SIG-M5 treated with dmso at 0.1 percent for 504 hours (cell line): ENCODE measurements around the gene PPP1CA.
"Not testable (repeated sequence)": the region's sequence is repeated elsewhere in the genome, so short reads cannot be mapped to it uniquely, and the experiment has no call there.

ENCODE experiments used
- DNase-seq: peaks from one replicate; lab custom pipeline; 2025; ENCODE audit not compliant: unreplicated experiment; lab: John Stamatoyannopoulos, UW

The PPP1CA gene

GRCh38 chr11:67404515-67405195 is 3.0 kb upstream of the PPP1CA start:
- DNase-seq = no peak

- not testable (repeated sequence) for DNase-seq
Observed at GRCh38 chr11:67403085-67403484, 1.4 kb upstream of the PPP1CA start.

DNA sequence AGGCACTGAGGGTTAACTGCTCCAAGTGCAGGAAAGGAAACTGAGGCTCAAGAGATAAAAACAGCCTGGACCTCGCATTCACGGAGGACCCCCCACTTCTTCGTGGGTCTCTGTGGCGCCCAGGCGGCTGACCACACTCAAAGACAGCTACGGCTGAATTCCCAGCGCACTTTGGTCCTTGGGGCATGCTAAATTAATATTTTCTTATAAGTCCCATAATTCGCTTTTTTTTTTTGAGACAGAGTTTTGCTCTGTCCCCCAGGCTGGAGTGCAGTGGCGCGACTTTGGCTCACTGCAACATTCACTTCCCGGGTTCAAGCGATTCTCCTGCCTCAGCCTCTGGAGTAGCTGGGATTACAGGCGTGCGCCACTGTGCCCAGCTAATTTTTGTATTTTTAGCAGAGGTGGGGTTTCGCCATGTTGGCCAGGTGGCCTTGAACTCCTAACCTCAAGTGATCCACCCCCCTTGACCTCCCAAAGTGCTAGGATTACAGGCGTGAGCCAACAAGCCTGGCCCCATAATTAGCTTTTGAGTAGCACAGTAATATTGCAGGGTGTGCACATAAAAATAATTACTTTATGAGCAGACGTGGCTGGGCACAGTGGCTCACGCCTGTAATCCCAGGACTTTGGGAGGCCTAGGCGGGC is 658 bp upstream of the PPP1CA start:
- DNase-seq = not testable (repeated sequence)

- DNase-seq = no peak
Observed at GRCh38 chr11:67400942-67401494, 640 bp downstream of the PPP1CA start.

GRCh38 chr11:67400251-67400941 is 1.3 kb downstream of the PPP1CA start:
- DNase-seq = no peak

GRCh38 chr11:67398661-67399563 is 2.7 kb downstream of the PPP1CA start:
- no peak for DNase-seq

- DNase-seq = no peak
Observed at GRCh38 chr11:67397986-67398660, 3.5 kb downstream of the PPP1CA start.

GRCh38 chr11:67397536-67397935 is 4.1 kb downstream of the PPP1CA start:
- no peak for DNase-seq

DNA sequence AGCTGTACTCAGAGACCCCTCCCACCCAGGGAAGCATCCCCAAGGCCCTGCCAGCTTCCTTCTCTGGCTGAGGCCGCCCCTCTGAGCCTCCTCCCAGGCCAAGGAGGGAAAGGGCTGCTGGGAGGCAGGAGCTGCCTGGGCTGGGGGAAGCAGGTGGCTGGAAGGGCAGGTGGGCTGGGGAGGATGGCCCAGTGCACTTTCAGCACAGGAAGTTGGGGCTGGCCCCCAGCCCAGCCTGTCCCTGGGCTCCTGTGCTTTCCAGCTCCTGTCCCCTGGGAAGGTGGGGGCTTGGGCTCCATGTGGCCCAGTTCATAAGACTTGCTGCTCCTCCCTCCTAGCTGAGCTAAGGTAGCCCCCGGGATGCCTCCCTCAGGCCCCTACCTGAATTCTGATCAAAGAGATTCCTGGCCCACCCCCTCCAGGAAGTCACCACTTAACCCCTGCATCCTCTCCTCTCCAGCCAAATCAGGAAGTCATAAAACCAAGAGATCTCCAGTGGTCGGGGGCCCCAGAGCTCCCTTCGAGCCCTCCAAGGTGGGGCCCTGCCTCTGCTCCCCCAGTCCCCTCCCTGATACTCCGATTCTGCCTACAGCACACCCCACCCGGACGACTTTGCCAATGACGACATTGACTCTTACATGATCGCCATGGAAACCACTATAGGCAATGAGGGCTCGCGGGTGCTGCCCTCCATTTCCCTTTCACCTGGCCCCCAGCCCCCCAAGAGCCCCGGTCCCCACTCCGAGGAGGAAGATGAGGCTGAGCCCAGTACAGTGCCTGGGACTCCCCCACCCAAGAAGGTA is 4.9 kb downstream of the PPP1CA start:
- DNase-seq = no peak

DNA sequence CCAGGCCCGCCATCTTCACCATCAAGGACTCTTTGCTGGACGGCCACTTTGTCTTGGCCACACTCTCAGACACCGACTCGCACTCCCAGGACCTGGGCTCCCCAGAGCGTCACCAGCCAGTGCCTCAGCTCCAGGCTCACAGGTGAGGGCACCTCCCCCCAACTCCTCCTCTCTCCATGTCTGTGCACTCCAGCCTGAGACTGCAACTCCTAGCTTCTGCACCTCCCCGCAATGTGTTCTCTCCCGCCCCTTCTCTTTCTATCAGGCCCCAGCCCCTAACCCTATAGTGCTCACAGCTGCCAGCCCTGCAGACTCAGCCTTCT is 5.4 kb downstream of the PPP1CA start:
- no peak for DNase-seq

DNA sequence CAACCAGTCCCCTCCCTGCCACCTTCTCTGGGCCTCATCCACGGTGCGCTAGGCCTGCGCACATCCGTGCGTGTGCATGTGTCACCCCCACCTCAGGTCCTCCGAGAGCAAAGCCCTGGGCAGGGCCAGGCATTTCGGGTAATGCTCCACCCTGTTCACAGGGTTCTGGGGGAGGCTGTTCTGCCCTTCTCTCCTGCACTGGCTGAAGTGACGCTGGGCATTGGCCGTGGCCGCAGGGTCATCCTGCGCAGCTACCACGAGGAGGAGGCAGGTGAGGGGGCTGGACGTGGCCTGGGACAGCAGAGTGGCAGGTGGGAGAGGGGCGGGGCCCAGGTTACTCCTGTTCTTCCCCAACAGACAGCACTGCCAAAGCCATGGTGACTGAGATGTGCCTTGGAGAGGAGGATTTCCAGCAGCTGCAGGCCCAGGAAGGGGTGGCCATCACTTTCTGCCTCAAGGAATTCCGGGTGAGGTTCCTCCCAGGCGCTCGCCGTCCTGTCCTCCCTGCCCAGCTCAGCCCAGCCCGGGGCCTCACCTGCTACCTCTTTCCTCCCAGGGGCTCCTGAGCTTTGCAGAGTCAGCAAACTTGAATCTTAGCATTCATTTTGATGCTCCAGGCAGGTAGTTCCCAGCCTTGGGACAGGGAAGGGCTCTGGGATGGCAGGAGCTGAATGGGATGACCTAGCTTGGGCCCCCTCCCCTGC is 6.0 kb downstream of the PPP1CA start:
- no peak for DNase-seq

- DNase-seq = no peak
Observed at GRCh38 chr11:67393990-67394389, 7.7 kb downstream of the PPP1CA start.

DNA sequence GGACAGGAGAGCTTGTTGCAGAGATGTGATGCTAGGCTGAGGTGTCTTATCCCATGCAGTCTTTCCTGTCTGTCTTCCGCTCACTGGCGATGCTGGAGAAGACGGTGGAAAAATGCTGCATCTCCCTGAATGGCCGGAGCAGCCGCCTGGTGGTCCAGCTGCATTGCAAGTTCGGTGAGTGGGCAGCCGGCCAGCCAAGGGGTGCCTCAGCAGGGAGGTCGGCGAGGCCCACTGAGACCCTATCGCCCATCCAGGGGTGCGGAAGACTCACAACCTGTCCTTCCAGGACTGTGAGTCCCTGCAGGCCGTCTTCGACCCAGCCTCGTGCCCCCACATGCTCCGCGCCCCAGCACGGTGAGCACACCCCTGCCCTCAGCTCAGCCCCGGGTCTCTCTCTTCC is 8.2 kb downstream of the PPP1CA start:
- no peak for DNase-seq

- no peak for DNase-seq
Observed at GRCh38 chr11:67392183-67392715, 9.4 kb downstream of the PPP1CA start.

GRCh38 chr11:67391304-67392182 is 10.1 kb downstream of the PPP1CA start, which contains the start of gene RAD9A:
Gene RAD9A, plus strand, starts transcription at chr11:67391986. Its CDS starts 59 bp downstream, at chr11:67392045.
- DNase-seq = peak; percentile 89

DNA sequence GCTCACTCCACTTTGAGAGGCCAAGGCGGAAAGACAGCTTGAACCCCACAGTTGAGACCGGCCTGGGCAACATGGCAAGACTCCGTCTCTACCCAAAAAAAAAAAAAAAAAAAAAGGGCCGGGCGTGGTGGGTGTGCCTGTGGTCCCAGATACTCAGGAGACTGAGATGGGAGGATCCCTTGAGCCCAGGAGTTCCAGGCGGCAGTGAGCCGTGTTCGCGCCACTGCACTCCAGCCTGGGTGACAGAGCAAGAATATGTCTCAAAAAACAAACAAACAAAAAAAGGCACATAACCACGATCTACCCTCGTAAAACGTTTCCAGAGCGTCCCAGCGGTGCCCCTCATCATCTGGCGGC is 10.7 kb downstream of the PPP1CA start:
- DNase-seq = no peak

DNA sequence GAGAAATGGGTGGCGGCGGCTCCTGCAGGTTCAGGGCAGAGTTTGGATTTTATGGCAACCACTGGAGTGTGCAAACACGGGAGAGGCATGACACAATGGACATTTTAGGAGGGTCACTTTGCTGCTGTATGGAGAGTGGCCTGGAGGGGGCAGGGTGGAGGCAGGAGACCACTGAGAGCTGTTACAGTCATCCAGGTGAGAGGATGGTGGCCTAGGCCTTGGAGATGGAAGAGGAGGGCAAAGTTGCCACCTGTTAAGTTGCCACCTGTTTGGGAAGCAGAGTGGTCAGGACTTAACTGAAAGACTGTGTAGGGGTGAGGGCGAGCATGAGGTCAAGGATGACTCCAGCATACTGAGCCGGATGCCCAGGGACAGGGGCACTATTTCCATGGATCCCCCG is 12.2 kb downstream of the PPP1CA start:
- DNase-seq = no peak

GRCh38 chr11:67387518-67387917 is 14.1 kb downstream of the PPP1CA start:
- DNase-seq = no peak
